HEK293T (cell line): ENCODE data around the gene SREBF2.

Source experiments
- CTCF ChIA-PET: fragments of 350-600 bp; formaldehyde crosslinking; extraction: SDS; loops from one replicate; lab custom pipeline; 2021; ENCODE audit warnings: antibody characterized with exemption, inconsistent platforms; lab: Yijun Ruan, JAX
- POLR2A ChIA-PET: fragments of 350-600 bp; formaldehyde crosslinking; extraction: SDS; loops from one replicate; lab custom pipeline; 2020; ENCODE audit warnings: antibody characterized with exemption, inconsistent platforms; lab: Yijun Ruan, JAX
- DNase-seq: peaks from one replicate; pipeline ENCODE4 v3.0.0; 2012; ENCODE audit warnings: mixed read lengths; ENCODE audit errors: extremely low spot score
- ARNT ChIP-seq: fragments of 450-650 bp; IDR thresholded peaks from 2 replicates; pipeline ENCODE4 v1.6.1; 2017; ENCODE audit warnings: mild to moderate bottlenecking
- BHLHE40 ChIP-seq: fragments of 450-650 bp; IDR thresholded peaks from 2 replicates; pipeline ENCODE4 v1.6.1; 2016; ENCODE audit warnings: mild to moderate bottlenecking, moderate library complexity, borderline replicate concordance
- CTBP1 ChIP-seq: fragments of 450-650 bp; IDR thresholded peaks from 2 replicates; pipeline ENCODE4 v1.6.1; 2016; ENCODE audit warnings: borderline replicate concordance
- ELF4 ChIP-seq: fragments of 450-650 bp; IDR thresholded peaks from 2 replicates; pipeline ENCODE4 v1.6.1; 2017; ENCODE audit warnings: antibody characterized with exemption
- FOXA1 ChIP-seq: fragments of 450-650 bp; IDR thresholded peaks from 2 replicates; pipeline ENCODE4 v1.6.1; 2016; ENCODE audit warnings: mild to moderate bottlenecking
- FOXK2 ChIP-seq: fragments of 450-650 bp; IDR thresholded peaks from 2 replicates; pipeline ENCODE4 v1.6.1; 2016; ENCODE audit warnings: mild to moderate bottlenecking
- FOXM1 ChIP-seq: fragments of 450-650 bp; IDR thresholded peaks from 2 replicates; pipeline ENCODE4 v1.6.1; 2017; ENCODE audit warnings: mild to moderate bottlenecking, borderline replicate concordance
- HDGF ChIP-seq: fragments of 450-650 bp; IDR thresholded peaks from 2 replicates; pipeline ENCODE4 v1.6.1; 2017; ENCODE audit warnings: antibody characterized with exemption, borderline replicate concordance
- L3MBTL2 ChIP-seq: fragments of 450-650 bp; conservative IDR thresholded peaks from 2 replicates; pipeline ENCODE4 v1.6.1; 2016; ENCODE audit warnings: mild to moderate bottlenecking
- LEF1 ChIP-seq: fragments of 450-650 bp; IDR thresholded peaks from 2 replicates; pipeline ENCODE4 v1.6.1; 2017; ENCODE audit warnings: mild to moderate bottlenecking, borderline replicate concordance
- NFRKB ChIP-seq: fragments of 450-650 bp; IDR thresholded peaks from 2 replicates; pipeline ENCODE4 v1.6.1; 2016; ENCODE audit warnings: mild to moderate bottlenecking, moderate library complexity
- SP1 ChIP-seq: fragments of 450-650 bp; IDR thresholded peaks from 2 replicates; pipeline ENCODE4 v1.6.1; 2017
- SUZ12 ChIP-seq: fragments of 450-650 bp; IDR thresholded peaks from 2 replicates; pipeline ENCODE4 v1.6.1; 2016; ENCODE audit warnings: mild to moderate bottlenecking
- TARDBP ChIP-seq: fragments of 450-650 bp; IDR thresholded peaks from 2 replicates; pipeline ENCODE4 v1.6.1; 2016
- ZNF384 ChIP-seq: fragments of 450-650 bp; IDR thresholded peaks from 2 replicates; pipeline ENCODE4 v1.6.1; 2016
- TF ChIP-seq, protein P1 (sequence below): fragments of 450-650 bp; IDR thresholded peaks from 2 replicates; pipeline ENCODE4 v1.6.1; 2016

Gene SREBF2

DNA sequence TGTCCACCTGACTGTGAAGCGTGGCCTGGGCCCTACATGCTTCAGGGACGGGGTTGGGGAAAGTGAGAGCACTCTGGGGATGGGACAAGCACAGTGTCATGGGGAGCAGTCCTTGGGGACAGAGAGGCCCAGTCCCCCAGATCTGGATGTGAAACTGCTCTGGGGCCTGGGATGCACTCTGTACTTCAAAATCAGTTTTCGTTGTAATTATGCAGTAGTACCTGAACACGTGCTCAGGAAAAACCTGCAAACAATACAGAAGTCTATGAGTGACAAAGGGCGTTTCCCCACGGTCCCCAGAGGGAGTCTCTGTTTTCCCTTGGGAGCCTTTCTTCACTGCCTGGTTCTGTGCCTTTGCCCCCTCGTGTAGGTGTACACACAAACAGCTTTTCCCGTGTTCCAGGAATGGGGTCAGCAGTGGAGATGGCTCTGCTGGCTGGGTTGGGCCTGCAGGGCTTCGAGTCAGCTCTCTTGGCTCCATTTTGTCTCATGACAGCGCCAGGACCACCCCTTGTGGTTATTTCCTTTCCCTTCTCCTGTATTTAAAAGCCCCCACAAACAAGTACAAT is 98.9 kb downstream of the SREBF2 start:
- TF ChIP-seq LEF1 (no peak), FOXM1 (no peak), FOXA1 (no peak), BHLHE40 (no peak)
- DNase-seq: no peak
- POLR2A ChIA-PET: no interaction called here
- CTCF ChIA-PET: no interaction called here

DNA sequence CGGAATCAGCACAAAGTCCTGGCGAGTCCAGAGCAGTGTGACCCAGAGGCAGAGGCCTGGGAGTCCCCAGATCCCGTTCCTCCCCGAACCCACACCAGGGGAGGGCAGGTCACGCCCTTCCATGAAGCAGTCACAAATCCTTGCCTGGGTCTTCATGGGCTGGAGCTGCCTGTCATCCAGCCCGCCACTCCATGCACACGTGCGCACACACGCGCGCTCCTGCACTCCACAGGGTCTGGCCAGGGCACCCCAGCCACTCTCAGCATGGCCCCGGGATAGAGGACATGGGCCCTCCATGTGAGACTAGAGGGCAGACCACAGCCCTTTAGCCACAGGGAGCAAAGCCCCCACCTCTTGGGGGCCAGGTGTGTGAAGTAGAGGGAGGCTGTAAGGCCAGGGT is 99.4 kb downstream of the SREBF2 start:
- TF ChIP-seq SP1 (no peak), FOXM1 (no peak), L3MBTL2 (no peak), FOXA1 (no peak)
- DNase-seq: no peak
- CTCF ChIA-PET: no interaction called here
- POLR2A ChIA-PET: no interaction called here

DNA sequence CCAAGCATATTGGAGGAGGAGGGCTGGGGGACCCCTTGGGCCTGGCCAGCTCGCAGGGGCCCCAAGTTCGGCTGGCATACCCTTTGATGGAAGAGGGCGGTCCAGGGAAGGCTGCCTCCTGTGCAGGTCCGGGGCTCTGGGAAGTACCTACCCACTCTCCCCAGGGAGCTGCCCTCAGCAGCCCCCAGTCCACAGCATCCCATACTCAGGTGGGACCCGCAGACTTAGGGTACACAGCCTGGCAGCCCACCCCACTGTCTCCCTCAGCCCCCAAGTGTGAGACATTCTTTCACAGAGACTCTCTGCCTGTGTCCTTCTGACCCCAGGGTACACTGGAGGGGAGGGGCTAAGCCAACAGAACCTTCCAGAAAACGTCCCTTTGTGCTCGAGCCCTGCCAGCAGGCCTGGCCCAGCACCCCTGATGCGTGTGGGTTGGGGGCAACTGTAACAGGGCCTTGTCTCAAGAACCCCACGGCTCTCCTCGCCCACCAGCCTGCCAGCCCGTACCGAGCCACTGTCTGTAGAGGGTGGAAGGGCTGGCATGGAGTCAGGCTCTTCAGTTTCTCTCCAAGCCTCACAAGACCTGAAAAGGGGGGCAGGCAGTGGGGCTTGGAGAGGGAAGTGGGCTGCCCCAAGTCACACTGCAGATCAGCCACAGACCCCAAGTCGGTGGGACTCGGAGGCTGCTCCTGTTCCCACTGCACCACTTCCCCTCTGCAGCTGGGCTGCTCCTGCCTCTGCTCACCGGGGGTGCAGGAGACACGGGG is 100.7 kb downstream of the SREBF2 start:
- ChIA-PET CTCF (interaction anchor here (1.3 kb wide), 1 partner anchor 8 kb away, joined by 4 read pairs; no protein-coding TSS in a partner anchor), POLR2A (interaction anchor here (1.0 kb wide), 1 partner anchor 13 kb away, joined by 4 read pairs; the partner anchor contains the start of gene CENPM)
- no peak for TF ChIP-seq CTBP1
- TF ChIP-seq SP1: no peak
- TF ChIP-seq ARNT: no peak
- TF ChIP-seq FOXK2: no peak
- no peak for TF ChIP-seq L3MBTL2
- TF ChIP-seq FOXM1: no peak
- TF ChIP-seq NFRKB: no peak
- no peak for TF ChIP-seq FOXA1
- no peak for TF ChIP-seq ELF4
- TF ChIP-seq ZNF384: no peak
- no peak for TF ChIP-seq SUZ12
- no peak for TF ChIP-seq BHLHE40
- no peak for DNase-seq

DNA sequence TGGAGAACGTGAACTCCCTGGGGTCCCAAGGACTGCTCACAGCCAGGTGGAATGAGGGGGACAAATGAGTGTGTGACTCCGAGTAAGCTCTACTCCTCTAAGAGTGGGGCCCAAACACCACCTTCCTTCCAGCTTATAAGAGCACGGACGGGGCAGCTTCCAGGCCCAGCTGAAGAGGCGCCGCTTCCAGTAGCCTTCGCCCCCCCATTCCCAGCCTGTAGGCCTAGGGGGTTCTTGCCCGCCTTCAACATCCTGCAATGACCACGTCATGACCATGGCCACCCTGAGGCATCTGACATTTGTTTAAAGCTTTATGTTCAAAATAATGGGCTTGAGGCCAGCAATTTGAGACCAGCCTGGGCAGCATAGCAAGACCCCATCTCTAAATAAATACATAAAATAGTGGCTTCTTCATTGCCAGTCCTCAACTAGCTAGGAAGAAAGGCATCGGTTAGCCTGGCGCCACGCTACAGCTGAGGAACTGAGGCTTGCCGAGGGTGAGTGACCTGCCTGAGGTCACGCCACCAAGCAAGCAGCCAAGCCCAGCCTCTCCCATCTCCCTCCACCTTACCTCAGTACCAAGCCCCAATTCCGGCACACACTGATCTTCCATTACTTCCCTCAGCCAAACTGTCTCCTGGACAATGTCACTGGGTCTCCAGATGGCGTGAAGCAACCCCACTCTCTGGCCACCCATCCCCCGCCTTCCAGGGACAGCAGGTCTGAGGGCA is 101.5 kb downstream of the SREBF2 start:
- POLR2A ChIA-PET: interaction anchor here (1.0 kb wide), 1 partner anchor 12 kb away, joined by 4 read pairs; the partner anchor contains the start of gene CENPM
- TF ChIP-seq FOXK2: no peak
- no peak for TF ChIP-seq TARDBP
- no peak for TF ChIP-seq ELF4
- TF ChIP-seq HDGF: no peak
- no peak for TF ChIP-seq FOXA1
- TF ChIP-seq ZNF384: no peak
- TF ChIP-seq SP1: no peak
- no peak for TF ChIP-seq CTBP1
- TF ChIP-seq, protein P1, sequence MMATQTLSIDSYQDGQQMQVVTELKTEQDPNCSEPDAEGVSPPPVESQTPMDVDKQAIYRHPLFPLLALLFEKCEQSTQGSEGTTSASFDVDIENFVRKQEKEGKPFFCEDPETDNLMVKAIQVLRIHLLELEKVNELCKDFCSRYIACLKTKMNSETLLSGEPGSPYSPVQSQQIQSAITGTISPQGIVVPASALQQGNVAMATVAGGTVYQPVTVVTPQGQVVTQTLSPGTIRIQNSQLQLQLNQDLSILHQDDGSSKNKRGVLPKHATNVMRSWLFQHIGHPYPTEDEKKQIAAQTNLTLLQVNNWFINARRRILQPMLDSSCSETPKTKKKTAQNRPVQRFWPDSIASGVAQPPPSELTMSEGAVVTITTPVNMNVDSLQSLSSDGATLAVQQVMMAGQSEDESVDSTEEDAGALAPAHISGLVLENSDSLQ: no peak
- no peak for TF ChIP-seq NFRKB
- TF ChIP-seq BHLHE40: no peak
- no peak for DNase-seq
- CTCF ChIA-PET: interaction anchor here (1.3 kb wide), 1 partner anchor 9 kb away, joined by 4 read pairs; no protein-coding TSS in a partner anchor

DNA sequence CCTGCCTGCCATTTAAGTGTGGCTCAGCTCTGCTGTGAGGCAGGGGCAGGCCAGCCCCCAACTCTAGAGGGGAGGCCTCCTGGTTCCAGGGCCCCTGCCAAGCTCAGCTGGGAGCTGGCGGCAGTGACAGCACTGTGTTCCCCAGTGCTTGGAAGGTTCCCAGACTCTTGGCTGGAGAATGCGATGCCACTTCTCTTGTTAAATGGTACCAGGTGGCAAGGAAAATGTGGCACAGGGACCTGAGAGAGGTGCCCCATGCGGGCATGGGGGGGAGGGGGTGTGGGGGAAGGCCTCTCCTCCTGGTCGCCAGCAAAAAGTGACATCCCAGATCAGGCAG is 102.1 kb downstream of the SREBF2 start:
- CTCF ChIA-PET: interaction anchor here (1.3 kb wide), 1 partner anchor 10 kb away, joined by 4 read pairs; no protein-coding TSS in a partner anchor
- POLR2A ChIA-PET: interaction anchor here (1.0 kb wide), 1 partner anchor 12 kb away, joined by 4 read pairs; the partner anchor contains the start of gene CENPM
- no peak for TF ChIP-seq L3MBTL2

DNA sequence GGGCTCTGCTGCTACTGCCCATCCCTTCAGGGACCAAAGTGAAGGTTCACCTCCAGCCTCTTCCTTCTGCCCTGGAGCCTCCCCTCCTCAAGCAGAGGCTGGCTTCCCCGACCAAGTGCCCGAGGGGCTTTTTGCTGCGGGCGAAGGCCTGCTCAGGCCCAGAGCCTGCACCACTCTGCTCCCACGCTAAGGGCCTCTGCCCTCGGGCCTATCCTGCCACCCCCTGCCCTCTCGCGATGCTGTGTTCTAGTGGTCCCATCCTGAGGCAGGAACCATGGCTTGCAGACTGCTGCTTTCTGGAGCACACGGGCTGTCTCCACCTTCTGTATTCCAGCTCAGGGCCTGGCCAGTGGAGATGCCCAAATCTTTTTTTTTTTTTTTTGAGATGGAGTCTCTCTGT is 102.6 kb downstream of the SREBF2 start:
- DNase-seq: no peak
- ChIA-PET POLR2A (interaction anchor here (1.1 kb wide), 1 partner anchor 11 kb away, joined by 6 read pairs; the partner anchor contains the start of gene CENPM), CTCF (no interaction called here)
- TF ChIP-seq ELF4 (no peak), ARNT (no peak), SUZ12 (no peak), CTBP1 (no peak), ZNF384 (no peak), FOXA1 (no peak), LEF1 (no peak), FOXK2 (no peak), NFRKB (no peak), BHLHE40 (no peak), TARDBP (no peak), FOXM1 (no peak)
- TF ChIP-seq, protein P1: no peak

More for the DNA sequence above, 102.1 kb downstream of the SREBF2 start:
- DNase-seq: no peak

DNA sequence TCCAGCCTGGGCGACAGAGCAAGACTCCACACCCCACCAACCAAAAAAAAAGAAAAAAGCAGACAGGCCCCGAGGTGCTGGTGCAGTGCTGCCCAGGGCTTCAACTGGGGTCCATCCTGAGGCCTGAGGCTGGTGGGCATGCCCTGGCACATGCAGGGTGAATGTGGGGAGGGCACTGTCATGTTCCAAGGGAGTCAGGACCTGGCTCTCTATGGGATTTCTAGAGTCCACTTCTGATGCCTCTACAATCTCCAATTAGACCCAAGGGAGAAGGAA is 103.9 kb downstream of the SREBF2 start:
- CTCF ChIA-PET: no interaction called here
- POLR2A ChIA-PET: interaction anchor here (1.1 kb wide), 1 partner anchor 10 kb away, joined by 6 read pairs; the partner anchor contains the start of gene CENPM
- DNase-seq: no peak
- TF ChIP-seq LEF1 (no peak), FOXK2 (no peak), BHLHE40 (no peak), FOXA1 (no peak), SUZ12 (no peak), HDGF (no peak), FOXM1 (no peak), NFRKB (no peak), CTBP1 (no peak), ELF4 (no peak), L3MBTL2 (no peak), TARDBP (no peak), SP1 (no peak), ZNF384 (no peak), ARNT (no peak)
- TF ChIP-seq, protein P1: no peak
